Astrocyte (in vitro differentiated cells and primary cell): ENCODE results near the gene CPA4.

Experiments
- EZH2 ChIP-seq: IDR thresholded peaks from 2 replicates; pipeline ENCODE4 v1.6.1; 2012; ENCODE audit warnings: mild to moderate bottlenecking, low read length, inconsistent platforms; ENCODE audit not compliant: insufficient read depth
- TF ChIP-seq, protein P1 (sequence below): IDR thresholded peaks from 2 replicates; pipeline ENCODE4 v1.5.1; 2011; ENCODE audit warnings: low read depth, mild to moderate bottlenecking, inconsistent platforms, low read length, moderate library complexity; ENCODE audit not compliant: insufficient read depth

DNA sequence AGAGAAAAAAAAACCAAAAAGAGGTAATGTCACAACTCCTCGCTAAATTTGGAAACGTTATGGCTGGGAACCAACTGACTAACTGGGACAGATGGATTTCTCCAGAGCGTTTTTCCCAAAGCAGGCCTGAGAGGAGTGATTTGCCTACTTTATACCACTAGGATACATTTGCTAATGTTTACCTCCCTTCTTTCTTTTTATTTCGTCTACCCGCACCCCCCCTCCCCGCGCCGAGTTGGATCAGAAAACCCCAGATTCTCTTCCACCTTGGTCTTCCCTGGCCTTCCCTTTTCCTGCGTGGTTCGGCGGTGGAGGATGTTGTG lies 19.1 kb upstream of the CPA4 start:
- TF ChIP-seq, protein P1, sequence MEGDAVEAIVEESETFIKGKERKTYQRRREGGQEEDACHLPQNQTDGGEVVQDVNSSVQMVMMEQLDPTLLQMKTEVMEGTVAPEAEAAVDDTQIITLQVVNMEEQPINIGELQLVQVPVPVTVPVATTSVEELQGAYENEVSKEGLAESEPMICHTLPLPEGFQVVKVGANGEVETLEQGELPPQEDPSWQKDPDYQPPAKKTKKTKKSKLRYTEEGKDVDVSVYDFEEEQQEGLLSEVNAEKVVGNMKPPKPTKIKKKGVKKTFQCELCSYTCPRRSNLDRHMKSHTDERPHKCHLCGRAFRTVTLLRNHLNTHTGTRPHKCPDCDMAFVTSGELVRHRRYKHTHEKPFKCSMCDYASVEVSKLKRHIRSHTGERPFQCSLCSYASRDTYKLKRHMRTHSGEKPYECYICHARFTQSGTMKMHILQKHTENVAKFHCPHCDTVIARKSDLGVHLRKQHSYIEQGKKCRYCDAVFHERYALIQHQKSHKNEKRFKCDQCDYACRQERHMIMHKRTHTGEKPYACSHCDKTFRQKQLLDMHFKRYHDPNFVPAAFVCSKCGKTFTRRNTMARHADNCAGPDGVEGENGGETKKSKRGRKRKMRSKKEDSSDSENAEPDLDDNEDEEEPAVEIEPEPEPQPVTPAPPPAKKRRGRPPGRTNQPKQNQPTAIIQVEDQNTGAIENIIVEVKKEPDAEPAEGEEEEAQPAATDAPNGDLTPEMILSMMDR = no peak
- no peak for TF ChIP-seq EZH2
